Activated CD8-positive, alpha-beta T cell treated with anti-CD3 and anti-CD28 coated beads for 36 hours (primary cell): Measurements from ENCODE around the gene POU2AF3. TPM values are rescaled to one million over a fixed set of nuclear protein-coding genes. Genes with fewer than 3 reads are reported as not detected.
"Not testable (repeated sequence)": the region's sequence is repeated elsewhere in the genome, so short reads cannot be mapped to it uniquely, and the experiment has no call there.

ENCODE experiments used
- ATAC-seq: fragments of 200-7000 bp; cut with Tn5 transposase; one replicate; pipeline ENCODE4 v1.10.0; 2021; ENCODE audit warnings: mild to moderate bottlenecking, moderate library complexity
- CTCF ChIA-PET: fragments of 350-600 bp; sonication (Branson Sonifier 250); formaldehyde crosslinking; loops from one replicate; lab custom pipeline; 2021; ENCODE audit warnings: antibody characterized with exemption; lab: Charles Lee
- POLR2A ChIA-PET: fragments of 350-600 bp; sonication (Branson Sonifier 250); formaldehyde crosslinking; loops from one replicate; lab custom pipeline; 2021; ENCODE audit warnings: antibody characterized with exemption; lab: Charles Lee
- DNase-seq: peaks from one replicate; pipeline ENCODE4 v3.0.0-alpha.2; 2020
- H3K27ac Mint-ChIP-seq: one replicate; pipeline ENCODE4 v1.8.0; 2021; ENCODE audit warnings: mild to moderate bottlenecking, mixed read lengths
- H3K27me3 Mint-ChIP-seq: one replicate; pipeline ENCODE4 v1.8.0; 2021; ENCODE audit warnings: mixed read lengths
- H3K36me3 Mint-ChIP-seq: one replicate; pipeline ENCODE4 v1.8.0; 2021; ENCODE audit warnings: low read depth, mixed read lengths
- H3K4me1 Mint-ChIP-seq: one replicate; pipeline ENCODE4 v1.8.0; 2021; ENCODE audit warnings: low read depth, mixed read lengths
- H3K4me3 Mint-ChIP-seq: one replicate; pipeline ENCODE4 v1.8.0; 2021; ENCODE audit warnings: mild to moderate bottlenecking, moderate library complexity, mixed read lengths
- H3K9me3 Mint-ChIP-seq: one replicate; pipeline ENCODE4 v1.8.0; 2021; ENCODE audit warnings: mixed read lengths
- CTCF ChIP-seq: fragments of 200-600 bp; IDR thresholded peaks from one replicate; pipeline ENCODE4 v1.8.0; 2022; ENCODE audit warnings: antibody characterized with exemption, mild to moderate bottlenecking
- intact Hi-C: fragments of 100-400 bp; cut with micrococcal nuclease; formaldehyde crosslinking; loops from one replicate; pipeline ENCODE4 v1.10.0; 2022
- total RNA-seq, 2 experiments: library from RNA; stranded (reverse); gene quantifications; one replicate each; pipeline ENCODE4 v1.2.3, GENCODE V29; 2021

Gene POU2AF3
- total RNA-seq, 2 experiments from 2014 or later: not detected

GRCh38 chr11:111312076-111312475 lies 13.7 kb downstream of the POU2AF3 start:
- POLR2A ChIA-PET: no interaction called here
- CTCF ChIA-PET: interaction anchor here (1.9 kb wide), 1 partner anchor 29 kb away, joined by 8 read pairs; no protein-coding TSS in a partner anchor
- H3K4me3 Mint-ChIP-seq: no peak overlapping the region
- H3K9me3 Mint-ChIP-seq: peaks cover 4% of the 10 kb centered on the region
- intact Hi-C loops: no loop called here
- ATAC-seq (no peak), DNase-seq (no peak)
- TF ChIP-seq CTCF: no peak
- no peaks in the 10 kb centered on the region for H3K4me1 Mint-ChIP-seq
- no peak overlapping the region for H3K27ac Mint-ChIP-seq
- no peaks in the 10 kb centered on the region for H3K36me3 Mint-ChIP-seq
- H3K27me3 Mint-ChIP-seq: peaks cover 10% of the 10 kb centered on the region

- ChIA-PET CTCF (interaction anchor here (1.3 kb wide), 1 partner anchor 127 kb away, joined by 4 read pairs; no protein-coding TSS in a partner anchor), POLR2A (no interaction called here)
- Mint-ChIP-seq H3K9me3 (no peaks in the 10 kb centered on the region), H3K4me1 (no peaks in the 10 kb centered on the region), H3K36me3 (no peaks in the 10 kb centered on the region), H3K4me3 (no peak overlapping the region), H3K27me3 (peaks cover 7% of the 10 kb centered on the region), H3K27ac (no peak overlapping the region)
- DNase-seq: no peak
- no peak for TF ChIP-seq CTCF
- intact Hi-C loops: no loop called here
- no peak for ATAC-seq
Observed at GRCh38 chr11:111319296-111319695, 20.9 kb downstream of the POU2AF3 start.

- ATAC-seq: not testable (repeated sequence)
Observed at GRCh38 chr11:111320199-111320598, 21.9 kb downstream of the POU2AF3 start.

GRCh38 chr11:111320728-111321568 lies 22.6 kb downstream of the POU2AF3 start:
- intact Hi-C loops: no loop called here
- H3K27me3 Mint-ChIP-seq: peaks cover 5% of the 10 kb centered on the region
- no peak overlapping the region for H3K4me3 Mint-ChIP-seq
- ChIA-PET CTCF (interaction anchor here (0.8 kb wide), 1 partner anchor 107 kb away, joined by 3 read pairs; no protein-coding TSS in a partner anchor), POLR2A (no interaction called here)
- no peak for TF ChIP-seq CTCF
- no peak for ATAC-seq
- H3K9me3 Mint-ChIP-seq: no peaks in the 10 kb centered on the region
- no peaks in the 10 kb centered on the region for H3K4me1 Mint-ChIP-seq
- H3K36me3 Mint-ChIP-seq: no peaks in the 10 kb centered on the region
- no peak for DNase-seq
- no peak overlapping the region for H3K27ac Mint-ChIP-seq

More at GRCh38 chr11:111320199-111320598, 21.9 kb downstream of the POU2AF3 start:
- H3K36me3 Mint-ChIP-seq, POLR2A ChIA-PET, intact Hi-C loops, H3K4me3 Mint-ChIP-seq, DNase-seq, H3K27ac Mint-ChIP-seq, H3K9me3 Mint-ChIP-seq, H3K4me1 Mint-ChIP-seq, CTCF ChIA-PET, H3K27me3 Mint-ChIP-seq: not testable (repeated sequence)

GRCh38 chr11:111322534-111322933 lies 24.2 kb downstream of the POU2AF3 start:
- CTCF ChIA-PET: interaction anchor here (1.5 to 2.3 kb wide), 2 partner anchors 40 to 107 kb away, joined by 5 to 8 read pairs; no protein-coding TSS in a partner anchor
- POLR2A ChIA-PET: no interaction called here

More at GRCh38 chr11:111322534-111322933, 24.2 kb downstream of the POU2AF3 start:
- DNase-seq (no peak), ATAC-seq (no peak)
- intact Hi-C loops: no loop called here
- peaks cover 3% of the 10 kb centered on the region for H3K27me3 Mint-ChIP-seq
- H3K36me3 Mint-ChIP-seq: no peaks in the 10 kb centered on the region
- no peak for TF ChIP-seq CTCF
- no peaks in the 10 kb centered on the region for H3K4me1 Mint-ChIP-seq
- no peak overlapping the region for H3K4me3 Mint-ChIP-seq
- no peak overlapping the region for H3K27ac Mint-ChIP-seq
- no peaks in the 10 kb centered on the region for H3K9me3 Mint-ChIP-seq
